NOMO-1 treated with dmso at 0.1 percent for 144 hours (cell line): ENCODE data around the gene MVD.
"Not testable (repeated sequence)": the region's sequence is repeated elsewhere in the genome, so short reads cannot be mapped to it uniquely, and the experiment has no call there.

ENCODE experiments used
- DNase-seq: peaks from one replicate; lab custom pipeline; 2025; ENCODE audit not compliant: unreplicated experiment; lab: John Stamatoyannopoulos, UW

MVD gene

GRCh38 chr16:88684569-88685155 lies 21.8 kb upstream of the MVD start:
- DNase-seq, result no peak

DNA sequence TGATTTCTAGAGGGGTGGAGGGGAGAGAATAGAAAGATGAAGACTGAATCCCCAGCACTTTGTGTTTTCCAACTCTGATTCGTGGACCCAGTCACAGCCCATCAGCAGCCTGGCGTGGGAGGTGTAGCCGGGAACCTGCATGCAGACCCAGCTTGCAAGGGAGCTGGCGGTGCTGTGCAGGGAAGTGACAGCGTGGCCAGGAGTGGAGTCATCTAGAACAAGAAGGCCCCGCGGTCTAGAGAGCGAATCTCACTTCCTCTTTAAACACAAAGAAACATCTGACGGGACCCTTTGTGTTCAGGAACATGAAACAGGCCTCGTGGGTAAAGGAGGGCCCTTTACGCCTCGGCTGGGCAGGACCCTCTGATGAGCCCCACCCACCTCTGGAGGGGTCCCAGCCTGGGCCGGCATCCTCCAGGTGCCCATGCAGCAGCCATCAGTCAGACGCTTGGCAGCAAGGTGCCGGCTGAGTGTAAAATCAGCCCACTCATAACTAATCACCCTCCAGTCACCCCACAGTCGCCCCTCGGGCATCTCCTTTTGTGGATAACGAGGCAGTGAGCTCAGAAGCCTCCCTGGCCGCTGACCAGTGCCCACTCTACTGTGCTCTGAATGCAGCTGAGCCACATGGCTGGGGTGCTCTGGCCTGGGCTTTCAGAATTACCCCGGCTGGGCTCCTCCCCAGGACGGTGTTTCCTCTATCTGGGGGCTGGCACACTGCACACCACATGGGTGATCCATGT lies 19.0 kb upstream of the MVD start:
- DNase-seq, result peak; percentile 86

GRCh38 chr16:88681084-88681680 lies 18.3 kb upstream of the MVD start:
- DNase-seq, result peak; percentile 2

DNA sequence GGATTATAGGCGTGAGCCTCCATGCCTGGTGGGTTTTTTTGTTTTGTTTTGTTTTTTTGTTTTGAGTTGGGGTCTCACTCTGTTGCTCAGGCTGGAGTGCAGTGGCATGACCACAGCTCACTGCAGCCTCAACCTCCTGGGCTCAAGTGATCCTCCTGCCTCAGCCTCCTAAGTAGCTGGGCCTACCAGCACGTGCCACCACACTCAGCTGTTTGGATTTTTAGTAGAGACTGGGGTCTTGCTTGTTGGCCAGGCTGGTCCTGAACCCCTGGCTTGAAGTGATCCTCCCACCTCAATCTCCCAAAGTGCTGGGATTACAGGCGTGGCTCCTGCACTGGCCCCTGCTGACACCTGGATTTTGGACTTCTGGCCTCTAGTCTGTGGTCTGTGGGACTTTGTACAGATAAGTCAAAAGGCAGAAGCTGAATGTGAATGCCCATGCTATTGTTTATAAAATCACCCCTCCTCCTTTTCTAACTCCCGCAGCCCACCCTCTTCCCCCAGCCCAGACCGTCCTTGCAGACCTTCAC lies 17.7 kb upstream of the MVD start:
- no peak for DNase-seq

DNA sequence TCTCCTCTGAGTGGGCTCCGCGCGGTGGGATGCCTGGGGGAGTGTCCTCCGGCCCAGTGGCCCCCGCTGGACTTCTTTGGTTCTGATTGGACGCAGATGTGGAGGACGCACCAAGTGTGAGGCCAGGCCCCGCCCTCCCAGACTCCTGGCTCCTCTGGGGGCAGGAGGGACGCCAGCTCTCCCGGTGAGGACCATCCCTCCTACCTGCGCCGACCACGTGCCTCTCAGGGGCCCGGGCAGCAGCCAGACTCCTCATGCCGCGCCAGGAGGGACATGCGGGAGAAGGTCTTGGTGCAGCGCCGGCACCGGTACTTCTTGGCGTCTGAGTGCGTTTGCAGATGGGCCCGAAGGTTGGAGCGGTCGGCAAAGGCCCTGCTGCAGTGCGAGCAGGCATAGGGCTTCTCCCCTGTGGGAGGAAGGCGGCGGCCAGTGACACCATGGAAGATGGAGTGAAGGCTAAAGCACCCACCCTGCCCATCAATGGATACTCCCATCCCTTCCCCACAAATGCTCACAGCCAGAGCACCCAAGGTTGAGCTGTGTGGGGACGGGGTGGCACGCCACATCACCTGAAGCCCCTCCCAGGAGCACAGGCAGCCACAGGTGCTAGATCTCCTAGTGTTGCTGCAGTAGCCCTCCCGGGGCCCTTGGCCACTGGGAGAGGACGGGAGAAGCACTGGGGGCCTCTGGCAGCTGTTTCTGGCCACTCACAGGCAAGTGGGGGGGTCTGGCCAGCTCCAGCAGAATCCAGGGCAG lies 15.5 kb upstream of the MVD start:
- no peak for DNase-seq

DNA sequence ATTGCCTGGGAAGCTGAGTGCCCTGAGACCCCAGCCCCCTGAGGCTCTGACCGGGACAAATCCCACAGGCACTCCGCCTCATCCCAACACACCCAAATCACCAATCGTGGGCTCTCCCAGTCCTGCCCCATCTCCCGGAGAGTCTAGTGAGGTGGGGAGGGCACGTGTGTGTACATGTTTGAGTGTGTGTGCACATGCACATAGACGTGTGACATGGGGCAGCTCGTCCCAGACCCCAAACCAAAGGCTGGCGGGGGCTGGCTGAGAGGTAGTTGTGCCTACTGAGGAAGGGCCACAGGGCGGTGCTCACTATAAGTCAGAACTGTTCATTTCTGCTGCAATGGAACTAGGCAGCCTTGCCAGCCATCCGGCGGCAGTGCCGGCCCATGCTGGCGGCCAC lies 14.8 kb upstream of the MVD start:
- no peak for DNase-seq

- no peak for DNase-seq
These were observed 13.8 kb upstream of the MVD start for GRCh38 chr16:88676502-88677242.

- no peak for DNase-seq
These were observed 11.0 kb upstream of the MVD start for GRCh38 chr16:88673716-88674379.

- no peak for DNase-seq
These were observed 9.9 kb upstream of the MVD start for GRCh38 chr16:88672776-88673175.

- no peak for DNase-seq
These were observed 8.9 kb upstream of the MVD start for GRCh38 chr16:88671806-88672205.

GRCh38 chr16:88669980-88670379 lies 7.1 kb upstream of the MVD start:
- DNase-seq, result no peak

DNA sequence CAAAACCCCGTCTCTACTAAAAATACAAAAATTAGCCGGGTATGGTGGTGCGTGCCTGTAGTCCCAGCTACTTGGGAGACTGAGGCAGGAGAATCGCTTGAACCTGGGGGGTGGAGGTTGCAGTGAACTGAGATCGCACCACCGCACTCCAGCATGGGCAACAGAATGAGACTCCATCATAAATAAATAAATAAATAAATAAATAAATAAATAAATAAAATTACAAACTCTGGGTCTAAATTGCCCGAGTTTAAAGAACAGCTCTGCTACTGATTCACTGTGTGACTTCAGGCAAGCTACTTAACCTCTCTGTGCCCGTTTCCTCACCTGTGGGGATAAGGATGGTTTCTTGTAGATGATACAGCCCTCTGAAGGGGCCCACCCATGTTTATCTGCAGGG lies 6.6 kb upstream of the MVD start:
- DNase-seq, result not testable (repeated sequence)

DNA sequence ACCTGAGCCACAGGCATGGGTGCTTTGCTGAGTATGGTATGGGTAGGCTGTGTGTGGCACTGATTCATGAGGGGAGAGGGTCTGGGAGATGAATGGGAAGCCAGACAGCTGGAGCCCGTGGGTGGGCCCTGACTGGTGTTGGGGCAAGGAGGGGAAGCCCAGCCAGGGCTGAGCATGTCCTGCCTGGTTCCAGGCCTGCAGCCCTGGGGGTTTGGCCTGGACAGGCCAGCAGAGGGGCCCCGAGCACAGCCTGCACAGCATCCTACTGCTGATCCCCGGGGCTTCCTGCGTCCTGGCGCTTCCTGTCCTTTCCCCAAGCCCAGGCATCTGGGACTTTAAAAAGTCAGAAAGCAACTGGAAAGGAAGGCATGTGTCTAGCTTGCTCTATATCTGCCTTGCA lies 4.6 kb upstream of the MVD start:
- DNase-seq, result no peak

DNA sequence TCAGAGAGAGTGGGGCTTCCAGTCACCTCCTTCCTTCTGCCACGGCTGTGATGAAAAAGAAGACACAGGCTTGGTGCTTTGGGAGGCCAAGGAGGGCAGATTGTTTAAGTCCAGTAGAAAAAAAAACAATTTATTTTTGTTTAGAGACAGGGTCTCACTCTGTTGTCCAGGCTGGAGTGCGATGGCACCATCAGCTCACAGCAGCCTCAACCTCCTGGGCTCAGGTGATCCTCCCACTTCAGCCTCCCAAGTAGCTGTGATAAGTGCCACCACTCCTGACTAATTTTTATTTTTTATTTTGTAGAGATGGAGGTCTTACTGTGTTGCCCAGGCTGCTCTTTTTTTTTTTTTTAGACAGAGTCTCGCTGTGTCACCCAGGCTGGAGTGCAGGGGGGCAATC lies 2.7 kb upstream of the MVD start:
- DNase-seq, result no peak

DNA sequence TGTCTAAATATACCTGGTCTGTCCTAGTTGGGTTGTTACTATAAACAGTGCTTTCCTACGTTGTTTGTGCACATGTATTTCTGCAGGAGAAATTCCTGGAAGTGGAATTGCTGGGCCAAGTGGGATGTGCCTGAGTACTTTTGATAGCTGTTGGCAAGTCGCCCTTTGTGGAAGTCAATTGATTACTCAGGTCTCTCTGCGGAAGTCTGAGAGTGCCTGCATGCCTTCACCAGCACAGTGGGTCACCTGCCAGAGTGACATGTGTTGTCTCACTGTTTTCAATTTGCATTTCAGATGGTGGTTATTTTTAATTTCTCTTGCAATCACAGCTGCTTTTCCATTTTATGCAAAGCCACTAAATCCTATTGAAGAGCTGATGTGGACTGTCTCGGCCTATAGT lies 2.3 kb upstream of the MVD start:
- no peak for DNase-seq

GRCh38 chr16:88662222-88662842 lies 559 bp downstream of the MVD start:
- DNase-seq, result no peak

DNA sequence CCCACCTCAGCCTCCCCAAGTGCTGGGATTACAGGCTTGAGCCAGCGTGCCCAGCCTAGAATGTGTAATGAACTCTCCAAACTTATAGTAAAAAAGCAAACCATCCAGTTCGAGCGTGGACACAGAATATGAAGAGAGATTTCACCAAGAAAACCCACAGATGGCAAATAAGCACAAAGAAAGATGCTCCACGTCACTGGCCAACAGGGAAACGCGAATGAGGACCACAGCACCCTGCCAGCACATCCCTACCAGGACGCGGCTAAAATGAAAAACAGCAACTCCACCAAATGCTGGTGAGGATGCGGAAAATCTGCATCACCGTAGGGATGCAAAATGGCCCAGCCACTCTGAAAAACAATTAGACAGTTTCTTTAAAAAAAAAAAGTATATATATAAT lies 1.4 kb downstream of the MVD start:
- DNase-seq, result no peak

DNA sequence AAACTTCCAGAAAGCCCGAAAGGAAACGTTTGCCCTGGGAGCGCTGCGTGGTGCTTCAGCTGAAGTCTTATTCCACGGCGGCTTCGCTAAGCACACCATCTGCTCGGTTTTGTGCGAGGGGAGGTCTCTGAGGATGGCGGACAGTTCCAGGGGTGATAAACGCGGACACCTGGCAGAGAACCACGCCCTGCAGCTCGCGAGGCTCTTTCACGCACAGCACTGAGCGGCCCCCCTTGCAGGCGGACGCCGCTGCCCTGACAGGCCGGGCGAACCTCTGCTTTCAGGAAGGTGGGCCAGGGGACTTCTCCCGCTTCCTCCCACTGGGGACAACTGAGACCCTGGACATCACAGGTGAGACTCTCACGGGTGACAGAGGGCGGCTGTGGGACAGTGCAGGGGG lies 3.7 kb downstream of the MVD start:
- no peak for DNase-seq

GRCh38 chr16:88658714-88659113 lies 4.2 kb downstream of the MVD start:
- no peak for DNase-seq

GRCh38 chr16:88657371-88657770 lies 5.5 kb downstream of the MVD start:
- DNase-seq, result no peak
